Stimulated activated CD4-positive, alpha-beta T cell treated with anti-CD3 and anti-CD28 coated beads, Interleukin-1b, Interleukin-23, amount 100 ng/mL, for 1 hour (primary cell): Measurements from ENCODE around the gene LRP1B.
"Not testable (repeated sequence)": the region's sequence is repeated elsewhere in the genome, so short reads cannot be mapped to it uniquely, and the experiment has no call there.

ENCODE experiments used
- DNase-seq, 2 donors: peaks; one replicate each; pipeline ENCODE4 v3.0.0-alpha.2; 2020; ENCODE audit warnings: low read depth in 2 of 2

The LRP1B gene

GRCh38 chr2:140714586-140714985, 1416.2 kb downstream of the LRP1B start:
- no peak for DNase-seq

- no peak for DNase-seq
These were observed 1418.9 kb downstream of the LRP1B start for GRCh38 chr2:140711867-140712266.

GRCh38 chr2:140701726-140702125, 1429.1 kb downstream of the LRP1B start:
- no peak for DNase-seq

GRCh38 chr2:140698636-140699035, 1432.2 kb downstream of the LRP1B start:
- no peak for DNase-seq

GRCh38 chr2:140696449-140696848, 1434.4 kb downstream of the LRP1B start:
- DNase-seq = no peak

- no peak for DNase-seq
These were observed 1435.7 kb downstream of the LRP1B start for GRCh38 chr2:140695155-140695554.

- DNase-seq = no peak
These were observed 1443.0 kb downstream of the LRP1B start for GRCh38 chr2:140687825-140688224.

- DNase-seq = no peak
These were observed 1447.2 kb downstream of the LRP1B start for GRCh38 chr2:140683658-140684057.

GRCh38 chr2:140680862-140681261, 1450.0 kb downstream of the LRP1B start:
- DNase-seq = no peak

GRCh38 chr2:140679752-140680151, 1451.1 kb downstream of the LRP1B start:
- no peak for DNase-seq

- no peak for DNase-seq
These were observed 1460.9 kb downstream of the LRP1B start for GRCh38 chr2:140669911-140670310.

GRCh38 chr2:140667203-140667602, 1463.6 kb downstream of the LRP1B start:
- DNase-seq = no peak

GRCh38 chr2:140662504-140662903, 1468.3 kb downstream of the LRP1B start:
- no peak for DNase-seq

- DNase-seq = no peak
These were observed 1471.8 kb downstream of the LRP1B start for GRCh38 chr2:140658760-140659692.

- DNase-seq = no peak
These were observed 1473.2 kb downstream of the LRP1B start for GRCh38 chr2:140657657-140658056.

- DNase-seq = no peak
These were observed 1476.3 kb downstream of the LRP1B start for GRCh38 chr2:140654565-140654964.

GRCh38 chr2:140650825-140651224, 1480.0 kb downstream of the LRP1B start:
- no peak for DNase-seq

- not testable (repeated sequence) for DNase-seq
These were observed 1480.7 kb downstream of the LRP1B start for GRCh38 chr2:140650134-140650533.

- DNase-seq = no peak
These were observed 1482.4 kb downstream of the LRP1B start for GRCh38 chr2:140648393-140648792.

- no peak for DNase-seq
These were observed 1487.0 kb downstream of the LRP1B start for GRCh38 chr2:140643761-140644187.

GRCh38 chr2:140641163-140641562, 1489.7 kb downstream of the LRP1B start:
- DNase-seq = no peak

- no peak for DNase-seq
These were observed 1491.2 kb downstream of the LRP1B start for GRCh38 chr2:140639628-140640027.

GRCh38 chr2:140630557-140630956, 1500.3 kb downstream of the LRP1B start:
- no peak for DNase-seq

GRCh38 chr2:140627885-140628284, 1502.9 kb downstream of the LRP1B start:
- DNase-seq = no peak
